ENCODE results near the gene CUX1.

DNA sequence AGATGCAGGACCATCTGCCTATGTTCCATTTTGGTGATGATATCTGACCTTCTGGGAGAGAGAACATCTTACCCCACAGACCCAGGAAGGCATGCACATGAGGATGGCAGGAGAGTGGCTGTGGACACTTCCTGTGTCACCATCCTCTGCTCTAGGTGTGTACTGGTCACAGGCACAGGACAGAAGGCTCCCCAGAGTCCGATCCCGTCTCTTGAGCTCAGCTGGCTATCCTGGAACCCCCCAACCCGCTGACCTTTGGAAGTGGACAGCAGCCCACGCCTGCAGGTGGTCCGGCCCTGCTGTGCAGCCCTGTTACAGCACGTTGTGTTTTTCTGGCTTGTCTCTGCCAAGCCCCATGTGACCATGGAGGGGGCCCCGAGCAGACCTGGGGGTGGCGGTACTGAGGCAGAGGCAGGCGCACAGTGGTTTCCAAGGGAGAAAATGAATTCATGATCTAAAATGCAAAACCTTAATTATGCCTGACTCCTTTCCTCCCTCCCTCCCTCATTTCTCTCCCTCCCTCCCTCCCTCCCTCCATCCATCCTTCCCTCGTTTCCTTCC is 178.8 kb downstream of the CUX1 start:
- TF ChIP-seq, protein P1, sequence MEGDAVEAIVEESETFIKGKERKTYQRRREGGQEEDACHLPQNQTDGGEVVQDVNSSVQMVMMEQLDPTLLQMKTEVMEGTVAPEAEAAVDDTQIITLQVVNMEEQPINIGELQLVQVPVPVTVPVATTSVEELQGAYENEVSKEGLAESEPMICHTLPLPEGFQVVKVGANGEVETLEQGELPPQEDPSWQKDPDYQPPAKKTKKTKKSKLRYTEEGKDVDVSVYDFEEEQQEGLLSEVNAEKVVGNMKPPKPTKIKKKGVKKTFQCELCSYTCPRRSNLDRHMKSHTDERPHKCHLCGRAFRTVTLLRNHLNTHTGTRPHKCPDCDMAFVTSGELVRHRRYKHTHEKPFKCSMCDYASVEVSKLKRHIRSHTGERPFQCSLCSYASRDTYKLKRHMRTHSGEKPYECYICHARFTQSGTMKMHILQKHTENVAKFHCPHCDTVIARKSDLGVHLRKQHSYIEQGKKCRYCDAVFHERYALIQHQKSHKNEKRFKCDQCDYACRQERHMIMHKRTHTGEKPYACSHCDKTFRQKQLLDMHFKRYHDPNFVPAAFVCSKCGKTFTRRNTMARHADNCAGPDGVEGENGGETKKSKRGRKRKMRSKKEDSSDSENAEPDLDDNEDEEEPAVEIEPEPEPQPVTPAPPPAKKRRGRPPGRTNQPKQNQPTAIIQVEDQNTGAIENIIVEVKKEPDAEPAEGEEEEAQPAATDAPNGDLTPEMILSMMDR (IDR thresholded peaks at IDR 0.05), result no peak
- TF ChIP-seq POLR2A (IDR thresholded peaks at IDR 0.05), result no peak

Data from uterus (tissue), 2 donors.